Inflammatory macrophage treated with lipopolysaccharide for 1 hour (primary cell): ENCODE data around the gene MACROD1.
"Not testable (repeated sequence)": the region's sequence is repeated elsewhere in the genome, so short reads cannot be mapped to it uniquely, and the experiment has no call there.

Source experiments
- DNase-seq, 2 donors: peaks; one replicate each; pipeline ENCODE4 v3.0.0-alpha.2; 2020 to 2022

MACROD1 gene

GRCh38 chr11:64185693-64186491, 20.0 kb upstream of the MACROD1 start, which contains the start of gene STIP1:
STIP1 (plus strand) TSS chr11:64186171; CDS start chr11:64186262, 91 bp downstream.
- DNase-seq: peak; percentile 100

- peak; percentile 62 to 72 for DNase-seq
Measured at GRCh38 chr11:64185175-64185692, 19.3 kb upstream of the MACROD1 start.

GRCh38 chr11:64183890-64184289, 18.0 kb upstream of the MACROD1 start:
- DNase-seq: no peak

- peak; percentile 87 to 88 for DNase-seq
Measured at GRCh38 chr11:64181506-64182411, 15.8 kb upstream of the MACROD1 start.

GRCh38 chr11:64180891-64181290, 15.0 kb upstream of the MACROD1 start:
- no peak for DNase-seq

GRCh38 chr11:64178951-64179639, 13.2 kb upstream of the MACROD1 start:
- no peak for DNase-seq

GRCh38 chr11:64178203-64178602, 12.3 kb upstream of the MACROD1 start:
- DNase-seq: no peak

- DNase-seq: no peak
Measured at GRCh38 chr11:64176751-64177150, 10.8 kb upstream of the MACROD1 start.

- DNase-seq: no peak
Measured at GRCh38 chr11:64173616-64174355, 7.9 kb upstream of the MACROD1 start.

GRCh38 chr11:64170419-64170818, 4.5 kb upstream of the MACROD1 start:
- DNase-seq: no peak

- DNase-seq: no peak
Measured at GRCh38 chr11:64165481-64165841, 452 bp downstream of the MACROD1 start.

GRCh38 chr11:64164392-64165312, 1.3 kb downstream of the MACROD1 start:
- DNase-seq: no peak

GRCh38 chr11:64163951-64164350, 2.0 kb downstream of the MACROD1 start:
- DNase-seq: no peak

GRCh38 chr11:64162769-64163168, 3.1 kb downstream of the MACROD1 start:
- DNase-seq: not testable (repeated sequence)

- no peak for DNase-seq
Measured at GRCh38 chr11:64161037-64161436, 4.9 kb downstream of the MACROD1 start.

- DNase-seq: no peak
Measured at GRCh38 chr11:64157631-64158394, 8.1 kb downstream of the MACROD1 start.

GRCh38 chr11:64156235-64157011, 9.5 kb downstream of the MACROD1 start:
- DNase-seq: no peak

GRCh38 chr11:64153812-64154211, 12.1 kb downstream of the MACROD1 start:
- DNase-seq: no peak
